Lung (tissue), 12 donors: ENCODE measurements around the gene LRRC74A. TPM values are rescaled to one million over a fixed set of nuclear protein-coding genes. Genes with fewer than 3 reads are reported as not detected.
A peak's percentile ranks its signal among the peaks of the same experiment; 100 is the strongest.

Experiments
- ATAC-seq: fragments of 200-7000 bp; cut with Tn5 transposase; one replicate; pipeline ENCODE4 v1.9.1; 2020; ENCODE audit warnings: moderate number of reproducible peaks; ENCODE audit not compliant: insufficient read depth, low FRiP score
- DNase-seq, 3 donors: peaks; one replicate each; pipeline ENCODE4 v3.0.0-alpha.2; 2013 to 2017
- H3K27ac ChIP-seq, 2 donors: one replicate each; pipeline ENCODE4 v1.5.1; 2013; ENCODE audit warnings: mild to moderate bottlenecking in 2 of 2, moderate library complexity in 2 of 2, control low read depth in 1 of 2, inconsistent platforms in 1 of 2, low read depth in 1 of 2, low read length in 1 of 2
- H3K27me3 ChIP-seq, 3 donors: one replicate each; pipeline ENCODE4 v1.5.1; 2013; ENCODE audit warnings: low read length in 2 of 3; ENCODE audit not compliant: control insufficient read depth in 3 of 3, insufficient read depth in 3 of 3
- H3K36me3 ChIP-seq, 4 donors: one replicate each; pipeline ENCODE4 v1.5.1; 2013; ENCODE audit warnings: low read length in 4 of 4, mild to moderate bottlenecking in 1 of 4, moderate library complexity in 1 of 4; ENCODE audit not compliant: control insufficient read depth in 4 of 4, insufficient read depth in 4 of 4
- H3K4me1 ChIP-seq, 5 donors: one replicate each; pipeline ENCODE4 v1.5.1; 2013; ENCODE audit warnings: low read length in 5 of 5, mild to moderate bottlenecking in 2 of 5, moderate library complexity in 1 of 5; ENCODE audit not compliant: control insufficient read depth in 5 of 5, insufficient read depth in 5 of 5
- H3K4me3 ChIP-seq: one replicate; pipeline ENCODE4 v1.5.1; 2013; ENCODE audit warnings: mild to moderate bottlenecking, control low read depth, moderate library complexity
- H3K9ac ChIP-seq, 2 donors: one replicate each; pipeline ENCODE4 v1.5.1; 2013; ENCODE audit warnings: low read length in 2 of 2, control low read depth in 1 of 2; ENCODE audit not compliant: insufficient read depth in 1 of 2
- H3K9me3 ChIP-seq, 4 donors: one replicate each; pipeline ENCODE4 v1.5.1; 2013; ENCODE audit warnings: low read length in 3 of 4, mild to moderate bottlenecking in 1 of 4, moderate library complexity in 1 of 4; ENCODE audit not compliant: control insufficient read depth in 4 of 4, insufficient read depth in 3 of 4
- WGBS, 2 donors: extraction: QIAGEN DNeasy Blood & Tissue Kit; methylation state at CpG; one replicate each; pipeline ENCODE4 v1.1.7; 2013; 5-methylcytosine and 5-hydroxymethylcytosine counted together
- polyA plus RNA-seq, 2 donors: library from polyadenylated mRNA; stranded (reverse); fragments of 200-250 nt; gene quantifications; one replicate each; pipeline ENCODE4 v1.2.1, GENCODE V29; 2013
- total RNA-seq, 2 donors: library from RNA; depleted of rRNA in 1 of 2; stranded (reverse); fragments of >200 nt in 1 of 2; gene quantifications; one replicate each; pipeline ENCODE4 v1.2.1, GENCODE V29; 2014 to 2021
- TF ChIP-seq, protein P1 (sequence below): IDR thresholded peaks from 2 replicates; pipeline ENCODE4 v1.5.1; 2012; ENCODE audit warnings: mild to moderate bottlenecking; ENCODE audit errors: control extremely low read depth, extremely low read depth
- donor health status: control.
- donor health status: control.
- donor health status: Bipolar disorder and iron deficiency.
- donor health status: healthy.
- donor health status: DM: yes; HTN: yes; CAD: no.

Gene LRRC74A
- total and polyA plus RNA-seq, 4 donors = not detected

DNA sequence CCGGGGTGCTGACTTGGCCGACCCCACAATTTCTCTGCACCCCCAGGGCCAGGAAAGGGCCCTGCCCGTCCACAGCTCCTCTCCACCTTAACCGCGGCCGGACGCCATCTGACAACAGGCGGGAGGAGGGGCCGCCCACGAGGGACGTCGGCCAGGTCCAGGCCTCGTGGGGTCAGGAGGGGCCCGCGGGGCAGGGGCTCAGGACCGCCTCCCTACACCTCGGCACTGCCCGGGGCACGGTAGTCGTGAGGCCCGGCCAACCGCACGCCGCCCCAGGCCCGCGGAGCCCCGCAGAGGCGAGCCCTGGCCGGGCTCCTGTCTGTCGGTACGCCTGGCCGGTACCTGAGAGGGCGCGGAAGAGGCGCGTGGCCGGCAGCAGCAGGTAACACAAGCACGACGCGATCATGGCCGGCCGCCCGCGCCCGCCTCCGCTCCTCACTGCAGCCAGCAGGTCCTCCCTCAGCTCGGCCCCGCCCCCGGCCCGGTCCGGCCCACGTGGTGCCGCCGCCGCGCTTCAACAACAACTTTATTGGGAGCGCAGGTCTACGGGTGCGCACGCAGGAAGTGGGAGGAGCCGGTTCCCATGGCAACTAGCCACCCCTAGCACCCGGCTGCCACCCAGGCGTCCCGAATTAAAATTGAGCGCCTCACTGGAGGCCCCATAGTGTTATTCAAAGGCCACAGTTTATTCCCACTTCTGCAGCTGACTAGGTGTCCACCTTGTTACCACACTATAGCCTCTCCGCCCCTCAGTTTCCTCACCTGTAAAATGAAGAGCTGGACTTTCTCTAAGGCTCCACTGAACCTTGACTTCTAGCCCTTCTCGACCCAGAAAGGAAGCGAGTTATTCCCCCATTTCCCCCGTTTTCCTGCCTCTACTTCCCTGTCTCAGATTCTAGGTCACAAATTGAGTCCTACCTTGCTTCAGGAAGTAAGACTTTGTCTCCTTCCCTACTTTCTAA is 13.5 kb upstream of the LRRC74A start, which contains the start of gene ANGEL1:
ANGEL1 (minus strand) TSS at position 461 of the 962 bp plus-strand sequence; CDS start at position 406, 55 bp downstream.
- Histone ChIP-seq H3K36me3 (peaks cover 0 to 9% (median 6%) of the 10 kb centered on the region in 4 donors), H3K4me3 (peak within 1 kb of the TSS; percentile 84), H3K9me3 (no peaks in the 10 kb centered on the region), H3K27me3 (peaks cover 0 to 2% (median 0%) of the 10 kb centered on the region in 3 donors), H3K27ac (peak within 1 kb of the TSS; percentile 89 to 92), H3K4me1 (peaks cover 0 to 18% (median 4%) of the 10 kb centered on the region in 5 donors), H3K9ac (peak within 1 kb of the TSS; percentile 14 to 83)
- DNase-seq = peak; percentile 95 to 96 (median 95)
- 3 to 5% methylated on average over 69 of the region's 69 CpGs for WGBS, 2 donors
- ATAC-seq = peak; percentile 94
- TF ChIP-seq, protein P1, sequence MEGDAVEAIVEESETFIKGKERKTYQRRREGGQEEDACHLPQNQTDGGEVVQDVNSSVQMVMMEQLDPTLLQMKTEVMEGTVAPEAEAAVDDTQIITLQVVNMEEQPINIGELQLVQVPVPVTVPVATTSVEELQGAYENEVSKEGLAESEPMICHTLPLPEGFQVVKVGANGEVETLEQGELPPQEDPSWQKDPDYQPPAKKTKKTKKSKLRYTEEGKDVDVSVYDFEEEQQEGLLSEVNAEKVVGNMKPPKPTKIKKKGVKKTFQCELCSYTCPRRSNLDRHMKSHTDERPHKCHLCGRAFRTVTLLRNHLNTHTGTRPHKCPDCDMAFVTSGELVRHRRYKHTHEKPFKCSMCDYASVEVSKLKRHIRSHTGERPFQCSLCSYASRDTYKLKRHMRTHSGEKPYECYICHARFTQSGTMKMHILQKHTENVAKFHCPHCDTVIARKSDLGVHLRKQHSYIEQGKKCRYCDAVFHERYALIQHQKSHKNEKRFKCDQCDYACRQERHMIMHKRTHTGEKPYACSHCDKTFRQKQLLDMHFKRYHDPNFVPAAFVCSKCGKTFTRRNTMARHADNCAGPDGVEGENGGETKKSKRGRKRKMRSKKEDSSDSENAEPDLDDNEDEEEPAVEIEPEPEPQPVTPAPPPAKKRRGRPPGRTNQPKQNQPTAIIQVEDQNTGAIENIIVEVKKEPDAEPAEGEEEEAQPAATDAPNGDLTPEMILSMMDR = no peak

DNA sequence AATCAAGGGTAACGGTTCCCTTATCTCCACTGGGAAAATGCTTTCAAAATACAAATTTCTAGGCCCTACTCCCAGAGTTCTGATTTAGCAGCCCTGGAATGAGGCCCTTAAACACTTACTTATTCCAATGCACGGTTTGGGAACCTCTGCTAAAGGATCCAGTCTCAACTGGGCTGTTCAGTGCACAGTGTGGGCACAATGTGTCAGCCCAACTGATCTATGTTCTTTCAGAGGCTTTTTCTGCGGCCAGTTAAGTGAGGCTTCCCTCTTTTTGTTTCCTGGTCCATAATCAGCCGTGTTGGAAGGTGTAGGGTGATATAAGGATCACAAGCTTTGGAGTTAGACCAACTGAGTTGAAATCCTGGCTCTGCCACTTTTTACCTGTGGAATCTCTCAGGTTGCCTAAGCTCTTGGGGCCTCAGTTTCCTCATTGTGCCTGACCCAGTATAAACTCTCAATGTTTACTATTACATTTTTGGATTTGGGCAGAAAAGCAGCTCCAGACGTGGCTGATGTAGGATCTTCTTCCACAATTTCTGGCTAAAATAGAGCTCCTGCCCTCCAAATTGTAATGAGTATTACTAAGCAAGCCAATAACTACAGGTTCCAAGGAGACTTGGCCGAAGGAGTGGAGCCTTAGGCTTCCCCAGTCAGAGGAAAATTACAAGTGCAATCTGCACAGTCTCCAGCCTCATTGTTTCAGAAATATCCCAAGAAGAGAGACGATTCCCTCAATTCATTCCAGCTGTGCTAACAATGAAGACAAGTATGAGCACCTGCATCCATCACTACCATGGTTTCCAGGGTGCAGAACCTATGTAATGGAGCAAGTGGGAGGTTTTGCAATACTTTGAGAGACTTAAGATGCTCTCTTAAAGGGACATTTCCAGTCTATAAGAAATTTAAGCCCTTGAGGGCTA is 11.2 kb upstream of the LRRC74A start:
- H3K9ac ChIP-seq = no peak overlapping the region
- ATAC-seq (no peak), DNase-seq (no peak)
- H3K36me3 ChIP-seq = no peaks in the 10 kb centered on the region
- H3K9me3 ChIP-seq = no peaks in the 10 kb centered on the region
- no peak overlapping the region for H3K27ac ChIP-seq
- 65 to 86% methylated on average over 7 of the region's 7 CpGs for WGBS, 2 donors
- no peak overlapping the region for H3K4me3 ChIP-seq
- TF ChIP-seq, protein P1 = no peak
- peaks cover 0 to 18% (median 4%) of the 10 kb centered on the region in 5 donors for H3K4me1 ChIP-seq
- peaks cover 0 to 5% (median 0%) of the 10 kb centered on the region in 3 donors for H3K27me3 ChIP-seq

DNA sequence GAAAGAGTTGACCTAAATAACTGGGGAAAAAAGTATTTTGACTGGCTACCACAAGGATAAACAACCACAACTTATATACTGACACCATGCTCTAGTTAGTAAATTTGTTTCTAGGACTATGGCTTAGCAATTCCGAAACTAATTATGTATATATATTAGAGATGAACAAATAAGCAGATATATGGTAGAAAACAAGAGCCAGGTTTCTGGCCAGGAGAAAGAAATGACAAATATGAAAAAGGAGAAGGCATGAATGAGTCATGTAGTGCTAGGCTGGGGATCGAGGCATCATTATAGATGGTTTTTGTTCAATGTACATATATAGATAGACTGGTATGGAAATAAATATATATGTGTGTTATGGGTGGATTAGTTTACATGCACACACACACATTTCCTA is 5.5 kb upstream of the LRRC74A start:
- no peaks in the 10 kb centered on the region for H3K9me3 ChIP-seq
- no peak for ATAC-seq
- DNase-seq = no peak
- peaks cover 0 to 5% (median 0%) of the 10 kb centered on the region in 3 donors for H3K27me3 ChIP-seq
- TF ChIP-seq, protein P1 = no peak
- no peak overlapping the region for H3K27ac ChIP-seq
- no peaks in the 10 kb centered on the region for H3K4me1 ChIP-seq
- no peak overlapping the region for H3K9ac ChIP-seq
- 86 to 94% methylated on average over 2 of the region's 2 CpGs for WGBS, 2 donors
- H3K36me3 ChIP-seq = no peaks in the 10 kb centered on the region
- no peak overlapping the region for H3K4me3 ChIP-seq
